Measurements from ENCODE around the gene SCYGR3. TPM values are rescaled to one million over a fixed set of nuclear protein-coding genes. Genes with fewer than 3 reads are reported as not detected.

SCYGR3 gene
- total RNA-seq, 2 experiments from 2014 or later: not detected

DNA sequence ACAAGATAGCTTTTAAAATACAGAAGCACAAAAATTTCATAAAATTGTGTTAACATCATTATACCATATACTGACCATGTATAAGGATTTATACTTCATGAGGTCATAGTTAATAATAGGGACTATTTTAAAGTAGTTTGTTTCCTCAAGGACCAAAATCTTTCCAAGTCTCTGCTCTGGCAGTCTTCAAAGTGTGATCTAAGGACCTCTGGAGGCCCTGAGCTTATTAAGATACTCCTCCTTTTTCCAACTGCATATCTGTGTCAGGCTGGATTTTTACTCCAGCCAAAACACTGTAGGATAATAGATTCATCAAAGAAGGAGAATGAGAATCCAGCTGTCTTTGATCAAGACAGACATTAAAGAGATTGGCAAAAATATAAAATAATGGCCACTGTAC, 17.6 kb downstream of the SCYGR3 start:
- Histone ChIP-seq H3K36me3 (ENCODE audit: insufficient read depth, low read length) (no peaks in the 10 kb centered on the region), H3K9me3 (ENCODE audit: control insufficient read depth in 1 of 2, insufficient read depth in 1 of 2, low read length in 2 of 2) (peaks cover 0 to 6% of the 10 kb centered on the region in 2 experiments), H3K27ac (ENCODE audit: low read depth in 1 of 2, low read length in 2 of 2) (no peak overlapping the region), H3K4me3 (ENCODE audit: low read length) (no peak overlapping the region), H3K27me3 (ENCODE audit: control insufficient read depth in 1 of 2, insufficient read depth in 2 of 2, low read length in 2 of 2) (peaks cover 3 to 5% of the 10 kb centered on the region in 2 experiments), H3K4me1 (ENCODE audit: insufficient read depth, low read length) (no peaks in the 10 kb centered on the region)
- Mint-ChIP-seq H3K4me1 (ENCODE audit: low read depth) (no peaks in the 10 kb centered on the region), H3K27ac (no peak overlapping the region), H3K36me3 (ENCODE audit: low read depth) (no peaks in the 10 kb centered on the region), H3K9me3 (no peaks in the 10 kb centered on the region), H3K27me3 (peaks cover 71% of the 10 kb centered on the region), H3K4me3 (no peak overlapping the region)
- TF ChIP-seq CTCF (IDR thresholded peaks at IDR 0.05): no peak
- no peak for DNase-seq
- no peak for ATAC-seq (ENCODE audit: poor library complexity)
- ChIA-PET CTCF (no interaction called here), POLR2A (no interaction called here)
- intact Hi-C loops (cut with DNase I, micrococcal nuclease): no loop called here

GRCh38 chr2:227595797-227596196, 18.8 kb downstream of the SCYGR3 start:
- TF ChIP-seq CTCF (IDR thresholded peaks at IDR 0.05): no peak
- intact Hi-C loops (cut with DNase I, micrococcal nuclease): no loop called here
- H3K4me1 ChIP-seq (ENCODE audit: insufficient read depth, low read length): no peaks in the 10 kb centered on the region
- no peaks in the 10 kb centered on the region for H3K9me3 Mint-ChIP-seq
- no peak overlapping the region for H3K4me3 Mint-ChIP-seq
- ChIA-PET POLR2A (no interaction called here), CTCF (no interaction called here)
- H3K27me3 Mint-ChIP-seq: peaks cover 67% of the 10 kb centered on the region
- H3K36me3 ChIP-seq (ENCODE audit: insufficient read depth, low read length): no peaks in the 10 kb centered on the region
- peaks cover 0 to 6% of the 10 kb centered on the region in 2 experiments for H3K9me3 ChIP-seq (ENCODE audit: control insufficient read depth in 1 of 2, insufficient read depth in 1 of 2, low read length in 2 of 2)
- H3K27me3 ChIP-seq (ENCODE audit: control insufficient read depth in 1 of 2, insufficient read depth in 2 of 2, low read length in 2 of 2): peaks cover 6 to 10% of the 10 kb centered on the region in 2 experiments
- H3K4me3 ChIP-seq (ENCODE audit: low read length): no peak overlapping the region
- no peak overlapping the region for H3K27ac Mint-ChIP-seq
- H3K4me1 Mint-ChIP-seq (ENCODE audit: low read depth): no peaks in the 10 kb centered on the region
- H3K27ac ChIP-seq (ENCODE audit: low read depth in 1 of 2, low read length in 2 of 2): no peak overlapping the region
- DNase-seq (no peak), ATAC-seq (ENCODE audit: poor library complexity) (no peak)
- no peaks in the 10 kb centered on the region for H3K36me3 Mint-ChIP-seq (ENCODE audit: low read depth)

DNA sequence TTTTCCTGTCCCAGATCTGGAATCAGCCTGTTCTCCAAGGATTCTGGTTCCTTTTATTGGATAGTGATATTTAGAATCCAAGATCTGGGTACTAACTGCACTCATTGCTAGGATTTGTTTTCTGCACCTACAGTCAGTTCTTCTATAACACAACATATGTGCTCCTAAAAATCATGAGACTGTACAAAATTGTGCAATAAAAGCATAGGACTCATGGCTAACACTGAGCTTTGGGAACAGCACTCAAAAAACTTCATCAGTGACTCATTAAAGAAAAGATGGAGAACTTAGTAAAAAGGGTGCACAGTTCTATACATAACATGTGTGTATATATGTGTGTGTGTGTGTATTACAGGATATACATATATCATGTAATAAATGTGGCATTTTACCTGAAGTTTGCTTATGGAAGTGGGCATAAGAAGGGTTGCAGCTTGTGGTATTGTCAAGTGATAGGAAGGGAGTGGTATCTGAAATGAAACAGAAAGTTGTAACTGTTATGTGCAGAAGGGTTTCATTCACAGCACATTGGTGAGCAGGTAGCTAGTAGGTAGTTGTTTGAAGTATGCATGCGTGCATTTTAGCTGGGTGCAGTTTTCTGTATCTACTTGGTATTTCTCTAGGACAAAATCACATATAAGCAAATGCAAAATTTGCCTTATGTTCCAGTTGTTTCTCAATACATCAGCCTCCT, 21.8 kb downstream of the SCYGR3 start:
- Histone ChIP-seq H3K36me3 (ENCODE audit: insufficient read depth, low read length) (no peaks in the 10 kb centered on the region), H3K4me1 (ENCODE audit: insufficient read depth, low read length) (no peaks in the 10 kb centered on the region), H3K27ac (ENCODE audit: low read depth in 1 of 2, low read length in 2 of 2) (no peak overlapping the region), H3K9me3 (ENCODE audit: control insufficient read depth in 1 of 2, insufficient read depth in 1 of 2, low read length in 2 of 2) (no peaks in the 10 kb centered on the region), H3K27me3 (ENCODE audit: control insufficient read depth in 1 of 2, insufficient read depth in 2 of 2, low read length in 2 of 2) (peaks cover 6 to 10% of the 10 kb centered on the region in 2 experiments), H3K4me3 (ENCODE audit: low read length) (no peak overlapping the region)
- intact Hi-C loops (cut with DNase I, micrococcal nuclease): no loop called here
- ATAC-seq (ENCODE audit: poor library complexity) (no peak), DNase-seq (no peak)
- no peaks in the 10 kb centered on the region for H3K36me3 Mint-ChIP-seq (ENCODE audit: low read depth)
- no peak for TF ChIP-seq CTCF (IDR thresholded peaks at IDR 0.05)
- ChIA-PET POLR2A (no interaction called here), CTCF (no interaction called here)
- no peak overlapping the region for H3K27ac Mint-ChIP-seq
- peaks cover 60% of the 10 kb centered on the region for H3K27me3 Mint-ChIP-seq
- H3K4me1 Mint-ChIP-seq (ENCODE audit: low read depth): no peaks in the 10 kb centered on the region
- no peak overlapping the region for H3K4me3 Mint-ChIP-seq
- peaks cover 2% of the 10 kb centered on the region for H3K9me3 Mint-ChIP-seq
